ENCODE results near the gene PGA5.

- TF ChIP-seq SUZ12 (IDR thresholded peaks at IDR 0.05) (no peak), FOXM1 (IDR thresholded peaks at IDR 0.05; ENCODE audit: borderline replicate concordance) (no peak), FOXK2 (IDR thresholded peaks at IDR 0.05) (no peak), ARNT (IDR thresholded peaks at IDR 0.05) (no peak), BHLHE40 (IDR thresholded peaks at IDR 0.05; ENCODE audit: borderline replicate concordance) (no peak), ELF4 (IDR thresholded peaks at IDR 0.05) (no peak), SP1 (IDR thresholded peaks at IDR 0.05) (no peak)
Measured at GRCh38 chr11:61265357-61265756, 24.4 kb downstream of the PGA5 start.

All from HEK293T (cell line).